PC-3 (cell line): ENCODE results near the gene B4GALNT3. TPM values are rescaled to one million over a fixed set of nuclear protein-coding genes. Genes with fewer than 3 reads are reported as not detected.

Experiments used
- ATAC-seq: fragments of 200-7000 bp; cut with Tn5 transposase; 2 replicates; pipeline ENCODE4 v1.9.1; 2020; ENCODE audit warnings: mild to moderate bottlenecking, moderate library complexity
- BruUV-seq: library from RNA; stranded (reverse); fragments of 400-500 nt; replicated peaks from 2 replicates; lab custom pipeline; 2021; lab: Mats Ljungman, UMichigan
- CTCF ChIA-PET: fragments of 300-600 bp; sonication (Branson Sonifier 250); formaldehyde crosslinking; loops from one replicate; lab custom pipeline; 2022; ENCODE audit warnings: antibody characterized with exemption; lab: Charles Lee
- POLR2A ChIA-PET: fragments of 300-600 bp; sonication (Branson Sonifier 250); formaldehyde crosslinking; loops from one replicate; lab custom pipeline; 2022; ENCODE audit warnings: antibody characterized with exemption; ENCODE audit not compliant: unreplicated experiment; lab: Charles Lee
- DNase-seq: peaks from one replicate; pipeline ENCODE4 v3.0.0-alpha.2; 2015
- H2AFZ ChIP-seq: fragments of 300-600 bp; sonication (generic); 2 replicates; pipeline ENCODE4 v1.6.0; 2016; ENCODE audit warnings: antibody characterized with exemption, low read length
- H3F3A ChIP-seq: fragments of 300-600 bp; sonication (generic); one replicate; pipeline ENCODE4 v1.6.0; 2017; ENCODE audit warnings: antibody characterized with exemption, low read length, control low read depth, mild to moderate bottlenecking; ENCODE audit not compliant: unreplicated experiment
- H3K27ac ChIP-seq: fragments of 300-600 bp; sonication (generic); 2 replicates; pipeline ENCODE4 v1.5.1; 2016; ENCODE audit warnings: mild to moderate bottlenecking, low read length
- H3K27me3 ChIP-seq: fragments of 300-600 bp; sonication (generic); 2 replicates; pipeline ENCODE4 v1.6.1; 2016; ENCODE audit warnings: low read length, mixed read lengths
- H3K36me3 ChIP-seq: fragments of 300-600 bp; sonication (generic); 2 replicates; pipeline ENCODE4 v1.6.1; 2016; ENCODE audit warnings: low read depth, mixed run types, low read length, mixed read lengths
- H3K4me1 ChIP-seq: fragments of 300-600 bp; sonication (generic); 2 replicates; pipeline ENCODE4 v1.5.1; 2016; ENCODE audit warnings: low read length; ENCODE audit not compliant: insufficient read depth
- H3K4me2 ChIP-seq: fragments of 300-600 bp; sonication (generic); 2 replicates; pipeline ENCODE4 v1.6.0; 2016; ENCODE audit warnings: low read length
- H3K4me3 ChIP-seq: fragments of 300-600 bp; sonication (generic); 2 replicates; pipeline ENCODE4 v1.5.1; 2016; ENCODE audit warnings: mild to moderate bottlenecking, low read length, mixed read lengths
- H3K79me2 ChIP-seq: fragments of 300-600 bp; sonication (generic); 2 replicates; pipeline ENCODE4 v1.6.1; 2017; ENCODE audit warnings: low read length, mixed read lengths
- H3K9ac ChIP-seq: fragments of 300-600 bp; sonication (generic); 2 replicates; pipeline ENCODE4 v1.6.0; 2016; ENCODE audit warnings: mild to moderate bottlenecking, low read length
- H3K9me2 ChIP-seq: fragments of 300-600 bp; sonication (generic); replicated peaks from 2 replicates; pipeline ENCODE4 v1.6.1; 2016; ENCODE audit warnings: mixed run types, low read length, mixed read lengths
- H3K9me3 ChIP-seq: fragments of 300-600 bp; sonication (generic); 2 replicates; pipeline ENCODE4 v1.6.1; 2016; ENCODE audit warnings: low read length, mixed read lengths
- H4K20me1 ChIP-seq: fragments of 300-600 bp; sonication (generic); 2 replicates; pipeline ENCODE4 v1.6.1; 2016; ENCODE audit warnings: low read length, mixed read lengths
- CTCF ChIP-seq: fragments of 300-600 bp; sonication (generic); conservative IDR thresholded peaks from 2 replicates; pipeline ENCODE4 v1.5.1; 2017; ENCODE audit warnings: antibody characterized with exemption, low read depth, mild to moderate bottlenecking, low read length
- EZH2 ChIP-seq: fragments of 300-600 bp; sonication (generic); IDR thresholded peaks from one replicate; pipeline ENCODE4 v1.6.1; 2017; ENCODE audit warnings: antibody characterized with exemption, mild to moderate bottlenecking, low read length; ENCODE audit not compliant: unreplicated experiment
- EZH2phosphoT487 ChIP-seq: fragments of 300-600 bp; sonication (generic); IDR thresholded peaks from 2 replicates; pipeline ENCODE4 v1.6.1; 2018; ENCODE audit warnings: mild to moderate bottlenecking, antibody characterized with exemption, low read length, borderline replicate concordance
- intact Hi-C: fragments of 100-400 bp; cut with micrococcal nuclease; formaldehyde crosslinking; loops from 2 replicates; pipeline ENCODE4 v1.9.0; 2023
- total RNA-seq: library from RNA; depleted of rRNA; stranded (reverse); fragments of >200 nt; gene quantifications from 2 replicates; pipeline ENCODE4 v1.2.3, GENCODE V29; 2014

Gene B4GALNT3
- total RNA-seq, 1 experiment from 2014 or later, result 3.7 TPM

DNA sequence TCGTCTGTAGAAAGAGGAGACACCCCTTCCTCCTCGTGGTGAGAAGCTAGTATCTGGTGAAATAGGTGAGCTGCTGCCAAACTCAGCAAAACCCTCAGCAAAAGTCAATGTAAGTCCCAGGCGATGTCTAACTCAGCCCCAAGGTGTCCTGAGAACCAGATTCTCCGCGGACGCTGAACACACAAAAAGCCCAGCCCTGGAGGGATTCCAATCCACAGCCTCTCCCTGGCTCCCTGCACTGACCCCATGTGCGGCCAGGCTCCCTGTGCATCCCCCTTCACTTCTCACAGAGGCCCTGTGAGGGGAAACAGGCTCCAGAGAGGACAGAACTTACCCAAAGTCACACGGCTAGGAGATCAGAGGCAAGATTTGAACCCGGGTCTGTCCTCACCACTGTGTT lies 122.0 kb downstream of the B4GALNT3 start:
- DNase-seq (no peak), ATAC-seq (no peak)
- Histone ChIP-seq H3K27ac (no peak overlapping the region), H3K36me3 (no peaks in the 10 kb centered on the region), H3K9me3 (no peaks in the 10 kb centered on the region), H3K9me2 (no peaks in the 10 kb centered on the region), H3K27me3 (no peaks in the 10 kb centered on the region), H3K79me2 (no peaks in the 10 kb centered on the region), H3K9ac (no peak overlapping the region), H3K4me2 (no peak overlapping the region), H4K20me1 (no peaks in the 10 kb centered on the region), H3K4me1 (no peaks in the 10 kb centered on the region), H2AFZ (no peak overlapping the region), H3K4me3 (no peak overlapping the region), H3F3A (no peaks in the 10 kb centered on the region)
- TF ChIP-seq EZH2phosphoT487, result no peak
- no peak for TF ChIP-seq CTCF
- no peak for TF ChIP-seq EZH2
- no TSS peak for BruUV-seq
- CTCF ChIA-PET, result no interaction called here
- intact Hi-C loops, result no loop called here
- POLR2A ChIA-PET, result no interaction called here

DNA sequence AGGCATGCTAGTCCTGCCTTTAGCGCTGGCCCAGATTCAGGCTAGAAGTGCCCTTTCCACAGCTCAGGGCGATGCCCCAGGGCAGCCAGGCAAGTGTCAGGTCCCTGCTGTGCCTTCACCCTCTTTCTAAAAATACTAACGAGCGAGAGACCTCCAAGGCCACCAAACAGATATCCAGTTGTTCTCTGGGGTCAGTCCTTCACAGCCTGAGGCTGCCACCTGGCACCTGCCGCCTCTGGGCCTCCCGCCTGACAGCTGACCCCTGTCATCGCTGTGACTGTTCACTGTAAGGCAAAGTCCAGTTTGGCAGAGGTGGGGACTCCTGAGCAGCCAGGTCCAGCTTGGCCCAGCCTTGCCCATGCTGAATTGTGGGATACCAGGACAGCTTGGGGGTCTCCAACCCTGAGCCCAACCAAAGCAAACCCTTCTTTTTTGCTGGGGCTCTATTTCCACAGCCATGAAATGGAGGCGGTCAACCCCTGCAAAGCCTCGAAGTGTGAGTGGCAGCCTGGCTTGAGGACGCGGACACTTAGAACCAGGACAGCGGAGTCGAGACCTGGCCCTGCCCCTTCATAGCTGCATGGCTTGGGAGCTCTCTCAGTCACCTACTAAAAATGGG lies 123.6 kb downstream of the B4GALNT3 start:
- BruUV-seq, result no TSS peak
- H3K27me3 ChIP-seq, result no peaks in the 10 kb centered on the region
- no peaks in the 10 kb centered on the region for H3K79me2 ChIP-seq
- no peak for ATAC-seq
- TF ChIP-seq CTCF, result no peak
- TF ChIP-seq EZH2, result no peak
- TF ChIP-seq EZH2phosphoT487, result no peak
- H3F3A ChIP-seq, result no peaks in the 10 kb centered on the region
- no peaks in the 10 kb centered on the region for H3K36me3 ChIP-seq
- ChIA-PET POLR2A (no interaction called here), CTCF (no interaction called here)
- no peak overlapping the region for H3K4me3 ChIP-seq
- H2AFZ ChIP-seq, result no peak overlapping the region
- H3K4me2 ChIP-seq, result no peak overlapping the region
- H3K9me2 ChIP-seq, result no peaks in the 10 kb centered on the region
- no peak overlapping the region for H3K27ac ChIP-seq
- H4K20me1 ChIP-seq, result no peaks in the 10 kb centered on the region
- DNase-seq, result no peak
- intact Hi-C loops, result no loop called here
- H3K9me3 ChIP-seq, result no peaks in the 10 kb centered on the region
- H3K4me1 ChIP-seq, result no peaks in the 10 kb centered on the region
- no peak overlapping the region for H3K9ac ChIP-seq
